ENCODE measurements around the gene XIAP.

XIAP gene

GRCh38 chrX:123961268-123962005, 101.6 kb downstream of the XIAP start, which contains the start of gene STAG2:
Gene STAG2, plus strand, starts transcription at chrX:123961706. Its CDS starts 60,922 bp downstream, at chrX:124022628.
- DNase-seq (ENCODE audit: extremely low read depth, low read depth), result peak; percentile 73
- TF ChIP-seq CTCF (IDR thresholded peaks at IDR 0.05; ENCODE audit: low read depth, low read length), result no peak

- no peak for TF ChIP-seq CTCF (IDR thresholded peaks at IDR 0.05; ENCODE audit: low read depth, low read length)
- DNase-seq (ENCODE audit: extremely low read depth, low read depth), result no peak
Observed at GRCh38 chrX:123962006-123962467, 102.2 kb downstream of the XIAP start.

GRCh38 chrX:123962794-123963373, 103.0 kb downstream of the XIAP start:
- no peak for TF ChIP-seq CTCF (IDR thresholded peaks at IDR 0.05; ENCODE audit: low read depth, low read length)
- DNase-seq (ENCODE audit: extremely low read depth, low read depth), result peak; percentile 84

Measured in AG09319 (cell line).